Activated CD8-positive, alpha-beta T cell treated with anti-CD3 and anti-CD28 coated beads for 36 hours (primary cell): ENCODE measurements around the gene DNAJC21. TPM values are rescaled to one million over a fixed set of nuclear protein-coding genes. Genes with fewer than 3 reads are reported as not detected.
A peak's percentile ranks its signal among the peaks of the same experiment; 100 is the strongest.

ENCODE experiments used
- ATAC-seq: fragments of 200-7000 bp; cut with Tn5 transposase; one replicate; pipeline ENCODE4 v1.10.0; 2021; ENCODE audit warnings: mild to moderate bottlenecking, moderate library complexity
- CTCF ChIA-PET: fragments of 350-600 bp; sonication (Branson Sonifier 250); formaldehyde crosslinking; loops from one replicate; lab custom pipeline; 2021; ENCODE audit warnings: antibody characterized with exemption; lab: Charles Lee
- POLR2A ChIA-PET: fragments of 350-600 bp; sonication (Branson Sonifier 250); formaldehyde crosslinking; loops from one replicate; lab custom pipeline; 2021; ENCODE audit warnings: antibody characterized with exemption; lab: Charles Lee
- DNase-seq: peaks from one replicate; pipeline ENCODE4 v3.0.0-alpha.2; 2020
- H3K27ac Mint-ChIP-seq: one replicate; pipeline ENCODE4 v1.8.0; 2021; ENCODE audit warnings: mild to moderate bottlenecking, mixed read lengths
- H3K27me3 Mint-ChIP-seq: one replicate; pipeline ENCODE4 v1.8.0; 2021; ENCODE audit warnings: mixed read lengths
- H3K36me3 Mint-ChIP-seq: one replicate; pipeline ENCODE4 v1.8.0; 2021; ENCODE audit warnings: low read depth, mixed read lengths
- H3K4me1 Mint-ChIP-seq: one replicate; pipeline ENCODE4 v1.8.0; 2021; ENCODE audit warnings: low read depth, mixed read lengths
- H3K4me3 Mint-ChIP-seq: one replicate; pipeline ENCODE4 v1.8.0; 2021; ENCODE audit warnings: mild to moderate bottlenecking, moderate library complexity, mixed read lengths
- H3K9me3 Mint-ChIP-seq: one replicate; pipeline ENCODE4 v1.8.0; 2021; ENCODE audit warnings: mixed read lengths
- intact Hi-C: fragments of 100-400 bp; cut with micrococcal nuclease; formaldehyde crosslinking; loops from one replicate; pipeline ENCODE4 v1.10.0; 2022
- total RNA-seq, 2 experiments: library from RNA; stranded (reverse); gene quantifications; one replicate each; pipeline ENCODE4 v1.2.3, GENCODE V29; 2021
- TF ChIP-seq, protein P1 (sequence below): fragments of 200-600 bp; IDR thresholded peaks from one replicate; pipeline ENCODE4 v1.8.0; 2022; ENCODE audit warnings: antibody characterized with exemption, mild to moderate bottlenecking

DNAJC21 gene
- total RNA-seq, result 10 to 100 TPM; 48.3 to 51.8 TPM

DNA sequence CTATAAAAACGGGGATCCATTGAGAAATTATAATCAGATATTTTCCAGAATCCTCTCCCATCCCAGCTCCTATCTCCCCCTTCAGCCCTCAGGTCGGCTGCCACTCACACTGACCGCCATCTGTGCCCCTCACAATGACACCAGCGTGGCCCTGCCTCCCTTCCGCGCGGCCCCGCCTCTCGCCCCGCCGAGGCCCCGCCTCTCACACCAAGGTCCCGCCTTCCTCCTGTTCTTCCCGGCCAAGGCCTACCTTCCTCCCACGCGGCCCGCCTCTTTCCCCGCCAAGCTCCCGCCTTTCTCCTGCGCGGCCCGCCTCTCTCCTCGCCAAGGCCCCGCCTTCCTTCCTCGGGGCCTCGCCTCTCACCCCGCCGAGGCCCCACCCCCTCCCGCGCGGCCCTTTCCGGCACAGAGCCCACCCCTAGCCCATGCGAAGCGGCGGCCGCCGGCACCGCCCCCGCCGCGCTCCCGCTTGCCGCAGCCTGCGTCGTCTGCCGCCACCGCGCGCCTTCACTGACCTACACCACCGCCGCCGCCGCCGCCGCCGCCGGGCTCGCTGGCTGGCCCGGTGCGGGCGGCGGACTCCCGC lies at the start of gene DNAJC21:
Gene DNAJC21 (plus strand): TSS at position 426 of the 586 bp plus-strand sequence. CDS start 261 bp downstream, outside the sequence.
- ChIA-PET CTCF (interaction anchor here (1.5 to 2.9 kb wide), 2 partner anchors 10 to 13 kb away, joined by 5 to 13 read pairs; partner anchors contain the start of genes BRIX1 and RAD1), POLR2A (interaction anchor here (1.0 to 3.8 kb wide), 4 partner anchors 9 to 17 kb away, joined by 3 to 70 read pairs (median 7); partner anchors contain the start of genes BRIX1 and RAD1)
- no peaks in the 10 kb centered on the region for H3K9me3 Mint-ChIP-seq
- intact Hi-C loops, result no loop called here
- DNase-seq, result peak; percentile 99
- H3K36me3 Mint-ChIP-seq, result peaks cover 40% of the 10 kb centered on the region
- TF ChIP-seq, protein P1, sequence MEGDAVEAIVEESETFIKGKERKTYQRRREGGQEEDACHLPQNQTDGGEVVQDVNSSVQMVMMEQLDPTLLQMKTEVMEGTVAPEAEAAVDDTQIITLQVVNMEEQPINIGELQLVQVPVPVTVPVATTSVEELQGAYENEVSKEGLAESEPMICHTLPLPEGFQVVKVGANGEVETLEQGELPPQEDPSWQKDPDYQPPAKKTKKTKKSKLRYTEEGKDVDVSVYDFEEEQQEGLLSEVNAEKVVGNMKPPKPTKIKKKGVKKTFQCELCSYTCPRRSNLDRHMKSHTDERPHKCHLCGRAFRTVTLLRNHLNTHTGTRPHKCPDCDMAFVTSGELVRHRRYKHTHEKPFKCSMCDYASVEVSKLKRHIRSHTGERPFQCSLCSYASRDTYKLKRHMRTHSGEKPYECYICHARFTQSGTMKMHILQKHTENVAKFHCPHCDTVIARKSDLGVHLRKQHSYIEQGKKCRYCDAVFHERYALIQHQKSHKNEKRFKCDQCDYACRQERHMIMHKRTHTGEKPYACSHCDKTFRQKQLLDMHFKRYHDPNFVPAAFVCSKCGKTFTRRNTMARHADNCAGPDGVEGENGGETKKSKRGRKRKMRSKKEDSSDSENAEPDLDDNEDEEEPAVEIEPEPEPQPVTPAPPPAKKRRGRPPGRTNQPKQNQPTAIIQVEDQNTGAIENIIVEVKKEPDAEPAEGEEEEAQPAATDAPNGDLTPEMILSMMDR, result no peak
- peaks cover 48% of the 10 kb centered on the region for H3K4me1 Mint-ChIP-seq
- peak within 1 kb of the TSS; percentile 97 for H3K27ac Mint-ChIP-seq
- H3K27me3 Mint-ChIP-seq, result no peaks in the 10 kb centered on the region
- ATAC-seq, result peak; percentile 96
- peak within 1 kb of the TSS; percentile 94 for H3K4me3 Mint-ChIP-seq

DNA sequence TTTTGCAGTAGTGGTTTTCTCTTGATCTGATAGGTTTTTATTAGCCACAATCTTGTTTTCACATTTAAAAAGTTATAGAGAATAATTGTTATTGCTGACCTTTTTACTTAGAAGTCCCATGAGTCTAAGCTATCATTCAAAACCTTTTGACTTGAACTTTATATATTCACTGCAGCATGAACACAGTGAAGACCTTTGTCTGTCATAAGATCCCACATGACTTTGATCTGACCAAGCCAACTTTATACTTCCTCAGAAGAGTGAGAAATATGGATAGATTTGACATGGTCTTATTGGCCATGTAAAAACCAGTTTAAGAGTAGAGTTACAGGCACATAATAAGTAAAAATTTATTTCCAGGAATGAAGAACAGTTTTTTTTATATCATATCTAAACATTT lies 48.1 kb upstream of the DNAJC21 start:
- TF ChIP-seq, protein P1, result no peak

DNA sequence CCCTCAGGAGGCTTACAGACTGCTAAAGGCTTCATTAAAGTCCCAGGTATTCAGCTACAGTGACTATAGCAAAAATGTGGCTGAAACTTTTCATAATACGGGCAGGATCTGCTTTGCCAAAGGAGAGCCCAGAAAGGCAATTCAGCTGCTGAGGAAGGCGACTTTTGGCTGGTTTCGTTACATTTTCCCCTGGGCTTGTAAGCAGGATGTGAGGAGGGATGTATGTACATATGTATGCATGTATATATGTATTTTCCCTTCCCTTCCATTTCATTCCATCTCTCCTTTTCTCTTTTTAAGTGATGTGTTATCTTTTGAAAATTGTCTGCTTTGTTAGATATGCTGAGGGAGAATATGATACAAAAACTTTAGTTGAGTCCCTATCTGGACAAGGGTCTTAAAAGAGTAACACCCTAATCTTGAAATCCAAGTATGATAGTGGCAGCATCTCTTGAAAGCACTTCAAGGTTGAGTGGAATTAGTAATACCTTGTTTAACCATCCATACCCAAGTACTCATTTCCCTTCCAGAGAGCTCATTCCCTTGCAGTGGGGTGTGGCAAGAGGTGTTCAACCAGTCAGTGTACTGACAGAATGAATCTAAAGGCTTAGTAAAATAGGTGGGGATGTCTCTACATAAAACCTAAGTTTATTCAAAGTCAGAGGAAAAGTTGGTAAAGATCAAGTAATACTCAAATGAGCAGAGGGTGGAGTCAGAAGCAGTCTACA lies 42.8 kb upstream of the DNAJC21 start:
- DNase-seq, result no peak
- peaks cover 5% of the 10 kb centered on the region for H3K27me3 Mint-ChIP-seq
- TF ChIP-seq, protein P1, result no peak
- no peak overlapping the region for H3K27ac Mint-ChIP-seq
- POLR2A ChIA-PET, result no interaction called here
- no peaks in the 10 kb centered on the region for H3K4me1 Mint-ChIP-seq
- H3K36me3 Mint-ChIP-seq, result no peaks in the 10 kb centered on the region
- no peaks in the 10 kb centered on the region for H3K9me3 Mint-ChIP-seq
- CTCF ChIA-PET, result interaction anchor here (1.4 to 2.6 kb wide), 4 partner anchors 12 to 363 kb away, joined by 3 to 13 read pairs (median 5); no protein-coding TSS in a partner anchor
- no peak overlapping the region for H3K4me3 Mint-ChIP-seq
- intact Hi-C loops, result no loop called here
- no peak for ATAC-seq

More for the DNA sequence above, 48.1 kb upstream of the DNAJC21 start:
- Mint-ChIP-seq H3K4me1 (no peaks in the 10 kb centered on the region), H3K36me3 (peaks cover 1% of the 10 kb centered on the region), H3K4me3 (no peak overlapping the region), H3K9me3 (peaks cover 3% of the 10 kb centered on the region), H3K27ac (no peak overlapping the region), H3K27me3 (peaks cover 6% of the 10 kb centered on the region)
- intact Hi-C loops, result no loop called here
- ChIA-PET POLR2A (no interaction called here), CTCF (interaction anchor here (0.8 to 1.0 kb wide), 2 partner anchors 15 to 122 kb away, joined by 3 read pairs; no protein-coding TSS in a partner anchor)
- no peak for DNase-seq
- ATAC-seq, result no peak

DNA sequence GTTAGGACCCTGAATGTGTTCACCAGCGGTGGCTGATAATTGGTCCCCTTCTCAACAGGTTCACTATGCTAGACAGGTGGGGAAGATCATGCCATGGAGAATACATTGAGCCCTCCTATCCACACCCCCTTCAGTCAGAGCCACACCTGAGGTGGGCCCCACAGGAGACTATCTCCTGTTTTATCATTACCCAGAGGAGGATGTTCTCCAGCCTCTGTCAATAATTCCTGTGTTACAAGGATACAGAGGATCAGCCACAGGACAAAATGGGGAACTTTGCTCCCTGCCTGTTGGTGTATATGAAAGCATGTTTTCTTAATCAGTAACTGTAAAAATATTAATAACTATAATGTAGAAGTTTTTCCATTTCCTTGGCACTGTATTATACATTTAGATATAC lies 40.0 kb upstream of the DNAJC21 start:
- Mint-ChIP-seq H3K36me3 (no peaks in the 10 kb centered on the region), H3K4me3 (no peak overlapping the region), H3K9me3 (no peaks in the 10 kb centered on the region), H3K4me1 (no peaks in the 10 kb centered on the region), H3K27ac (no peak overlapping the region), H3K27me3 (peaks cover 1% of the 10 kb centered on the region)
- no peak for DNase-seq
- TF ChIP-seq, protein P1, result no peak
- no peak for ATAC-seq
- ChIA-PET POLR2A (no interaction called here), CTCF (interaction anchor here (2.6 kb wide), 1 partner anchor 9 kb away, joined by 7 read pairs; no protein-coding TSS in a partner anchor)
- intact Hi-C loops, result no loop called here
